Measurements from ENCODE around the gene SNX21.
A peak's percentile ranks its signal among the peaks of the same experiment; 100 is the strongest.

SNX21 gene

DNA sequence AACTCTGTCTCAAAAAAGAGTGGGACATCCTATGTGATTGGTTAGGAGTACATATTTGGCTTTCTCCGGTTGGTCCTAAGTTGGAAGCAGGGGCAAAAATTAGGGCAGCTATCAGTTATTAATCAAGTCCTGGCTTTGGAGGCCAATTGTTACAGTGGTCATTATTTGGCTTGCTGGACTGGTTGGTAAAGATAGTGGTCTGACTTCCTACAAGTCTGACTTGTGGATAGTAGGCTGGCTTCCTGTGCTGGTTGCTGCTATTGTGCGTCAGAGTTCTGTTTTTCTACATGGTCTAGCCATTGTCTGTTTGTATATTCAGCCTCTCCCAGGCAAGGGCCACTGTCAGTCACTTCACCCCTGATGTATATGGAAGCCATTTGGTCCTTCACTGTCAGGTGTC lies 16.6 kb downstream of the SNX21 start:
- Histone ChIP-seq H3K4me1 (ENCODE audit: control insufficient read depth, insufficient read depth, low read depth, low read length) (peaks cover 6% of the 10 kb centered on the region), H3K27me3 (ENCODE audit: control insufficient read depth in 1 of 2, insufficient read depth in 1 of 2, low read length in 2 of 2) (no peaks in the 10 kb centered on the region), H2BK12ac (ENCODE audit: low read length in 2 of 2) (no peak overlapping the region), H2BK120ac (ENCODE audit: low read depth, low read length) (no peak overlapping the region), H2AFZ (ENCODE audit: low read depth, low read length) (no peak overlapping the region), H3K36me3 (ENCODE audit: control insufficient read depth in 1 of 2, insufficient read depth in 2 of 2, low read depth in 1 of 2, low read length in 2 of 2) (peaks cover 28 to 69% of the 10 kb centered on the region in 2 experiments), H3K27ac (ENCODE audit: low read length, poor library complexity, severe bottlenecking) (no peak overlapping the region), H3K14ac (ENCODE audit: low read length in 2 of 2) (no peak overlapping the region), H3K4me3 (ENCODE audit: insufficient read depth in 1 of 2, low read depth in 1 of 2, low read length in 2 of 2) (no peak overlapping the region), H3K4me2 (ENCODE audit: low read length, poor library complexity, severe bottlenecking) (no peak overlapping the region), H3K9me3 (ENCODE audit: control insufficient read depth, low read length) (no peaks in the 10 kb centered on the region), H4K91ac (ENCODE audit: low read length) (no peak overlapping the region), H3K18ac (ENCODE audit: low read depth in 1 of 2, low read length in 2 of 2) (no peak overlapping the region), H4K8ac (ENCODE audit: low read length) (no peak overlapping the region), H3K9ac (ENCODE audit: low read length) (no peak overlapping the region), H2BK5ac (ENCODE audit: low read depth, low read length, poor library complexity, severe bottlenecking) (no peak overlapping the region), H3K4ac (ENCODE audit: low read depth in 1 of 2, low read length in 2 of 2) (no peak overlapping the region), H2AK5ac (ENCODE audit: low read length, severe bottlenecking) (no peak overlapping the region), H3K79me1 (replicated peaks; ENCODE audit: low read length, poor library complexity, severe bottlenecking) (peaks cover 35% of the 10 kb centered on the region), H3K23ac (ENCODE audit: low read length in 2 of 2) (no peak overlapping the region), H2BK15ac (ENCODE audit: low read depth, poor library complexity, severe bottlenecking) (no peak overlapping the region)
- DNase-seq, result no peak
- WGBS, result 97% methylated on average over 2 of the region's 2 CpGs

GRCh38 chr20:45850926-45851325 lies 17.3 kb downstream of the SNX21 start:
- peaks cover 8% of the 10 kb centered on the region for H3K4me1 ChIP-seq (ENCODE audit: control insufficient read depth, insufficient read depth, low read depth, low read length)
- H2BK5ac ChIP-seq (ENCODE audit: low read depth, low read length, poor library complexity, severe bottlenecking), result no peak overlapping the region
- H3K23ac ChIP-seq (ENCODE audit: low read length in 2 of 2), result no peak overlapping the region
- no peaks in the 10 kb centered on the region for H3K9me3 ChIP-seq (ENCODE audit: control insufficient read depth, low read length)
- H4K8ac ChIP-seq (ENCODE audit: low read length), result peak overlapping the region; percentile 41
- no peak overlapping the region for H2BK12ac ChIP-seq (ENCODE audit: low read length in 2 of 2)
- no peak overlapping the region for H3K9ac ChIP-seq (ENCODE audit: low read length)
- no peak overlapping the region for H2AFZ ChIP-seq (ENCODE audit: low read depth, low read length)
- 96% methylated on average over 1 of the region's 1 CpG for WGBS
- H3K4me2 ChIP-seq (ENCODE audit: low read length, poor library complexity, severe bottlenecking), result no peak overlapping the region
- H3K79me1 ChIP-seq (replicated peaks; ENCODE audit: low read length, poor library complexity, severe bottlenecking), result peaks cover 35% of the 10 kb centered on the region
- no peak for DNase-seq
- no peak overlapping the region for H3K27ac ChIP-seq (ENCODE audit: low read length, poor library complexity, severe bottlenecking)
- H2BK120ac ChIP-seq (ENCODE audit: low read depth, low read length), result no peak overlapping the region
- H2AK5ac ChIP-seq (ENCODE audit: low read length, severe bottlenecking), result no peak overlapping the region
- no peak overlapping the region for H2BK15ac ChIP-seq (ENCODE audit: low read depth, poor library complexity, severe bottlenecking)
- H3K4me3 ChIP-seq (ENCODE audit: insufficient read depth in 1 of 2, low read depth in 1 of 2, low read length in 2 of 2), result no peak overlapping the region
- H3K4ac ChIP-seq (ENCODE audit: low read depth in 1 of 2, low read length in 2 of 2), result peak overlapping the region in 1 of 2 experiments; percentile 35
- H3K18ac ChIP-seq (ENCODE audit: low read depth in 1 of 2, low read length in 2 of 2), result no peak overlapping the region
- no peaks in the 10 kb centered on the region for H3K27me3 ChIP-seq (ENCODE audit: control insufficient read depth in 1 of 2, insufficient read depth in 1 of 2, low read length in 2 of 2)
- no peak overlapping the region for H3K14ac ChIP-seq (ENCODE audit: low read length in 2 of 2)
- no peak overlapping the region for H4K91ac ChIP-seq (ENCODE audit: low read length)
- H3K36me3 ChIP-seq (ENCODE audit: control insufficient read depth in 1 of 2, insufficient read depth in 2 of 2, low read depth in 1 of 2, low read length in 2 of 2), result peaks cover 21 to 64% of the 10 kb centered on the region in 2 experiments

- peaks cover 33% of the 10 kb centered on the region for H3K79me1 ChIP-seq (replicated peaks; ENCODE audit: low read length, poor library complexity, severe bottlenecking)
- H3K14ac ChIP-seq (ENCODE audit: low read length in 2 of 2), result no peak overlapping the region
- H3K27ac ChIP-seq (ENCODE audit: low read length, poor library complexity, severe bottlenecking), result no peak overlapping the region
- no peak overlapping the region for H3K9ac ChIP-seq (ENCODE audit: low read length)
- H2AFZ ChIP-seq (ENCODE audit: low read depth, low read length), result no peak overlapping the region
- no peak overlapping the region for H2BK5ac ChIP-seq (ENCODE audit: low read depth, low read length, poor library complexity, severe bottlenecking)
- H3K27me3 ChIP-seq (ENCODE audit: control insufficient read depth in 1 of 2, insufficient read depth in 1 of 2, low read length in 2 of 2), result no peaks in the 10 kb centered on the region
- H2BK12ac ChIP-seq (ENCODE audit: low read length in 2 of 2), result no peak overlapping the region
- H2AK5ac ChIP-seq (ENCODE audit: low read length, severe bottlenecking), result no peak overlapping the region
- peaks cover 21 to 58% of the 10 kb centered on the region in 2 experiments for H3K36me3 ChIP-seq (ENCODE audit: control insufficient read depth in 1 of 2, insufficient read depth in 2 of 2, low read depth in 1 of 2, low read length in 2 of 2)
- H3K9me3 ChIP-seq (ENCODE audit: control insufficient read depth, low read length), result no peaks in the 10 kb centered on the region
- no peak overlapping the region for H2BK15ac ChIP-seq (ENCODE audit: low read depth, poor library complexity, severe bottlenecking)
- DNase-seq, result no peak
- H3K18ac ChIP-seq (ENCODE audit: low read depth in 1 of 2, low read length in 2 of 2), result no peak overlapping the region
- H3K4ac ChIP-seq (ENCODE audit: low read depth in 1 of 2, low read length in 2 of 2), result no peak overlapping the region
- peaks cover 13% of the 10 kb centered on the region for H3K4me1 ChIP-seq (ENCODE audit: control insufficient read depth, insufficient read depth, low read depth, low read length)
- H4K8ac ChIP-seq (ENCODE audit: low read length), result no peak overlapping the region
- H2BK120ac ChIP-seq (ENCODE audit: low read depth, low read length), result no peak overlapping the region
- H3K4me3 ChIP-seq (ENCODE audit: insufficient read depth in 1 of 2, low read depth in 1 of 2, low read length in 2 of 2), result no peak overlapping the region
- H3K23ac ChIP-seq (ENCODE audit: low read length in 2 of 2), result no peak overlapping the region
- no peak overlapping the region for H3K4me2 ChIP-seq (ENCODE audit: low read length, poor library complexity, severe bottlenecking)
- no peak overlapping the region for H4K91ac ChIP-seq (ENCODE audit: low read length)
These were observed 17.9 kb downstream of the SNX21 start for GRCh38 chr20:45851501-45851900.

DNA sequence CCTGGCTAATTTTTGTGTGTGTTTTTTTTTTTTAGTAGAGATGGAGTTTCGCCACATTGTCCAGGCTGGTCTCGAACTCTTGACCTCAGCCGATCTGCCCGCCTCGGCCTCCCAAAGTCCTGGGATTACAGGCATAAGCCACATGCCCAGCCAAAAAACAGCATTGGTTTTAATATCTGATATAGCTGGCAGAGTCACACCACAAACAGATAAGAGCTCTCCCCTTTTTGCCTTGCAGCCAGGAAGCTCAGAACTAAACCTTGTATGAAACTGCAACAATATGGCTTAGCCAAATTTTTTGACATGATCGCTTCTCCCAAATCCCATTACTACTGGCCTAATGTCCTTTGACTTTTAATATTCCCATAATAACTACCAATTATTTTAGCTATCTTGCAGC lies 18.7 kb downstream of the SNX21 start:
- WGBS, result 99% methylated on average over 6 of the region's 6 CpGs
- H3K14ac ChIP-seq (ENCODE audit: low read length in 2 of 2), result no peak overlapping the region
- no peak overlapping the region for H3K4me3 ChIP-seq (ENCODE audit: insufficient read depth in 1 of 2, low read depth in 1 of 2, low read length in 2 of 2)
- H3K4ac ChIP-seq (ENCODE audit: low read depth in 1 of 2, low read length in 2 of 2), result no peak overlapping the region
- DNase-seq, result no peak
- H2BK5ac ChIP-seq (ENCODE audit: low read depth, low read length, poor library complexity, severe bottlenecking), result no peak overlapping the region
- H3K23ac ChIP-seq (ENCODE audit: low read length in 2 of 2), result no peak overlapping the region
- no peak overlapping the region for H2BK120ac ChIP-seq (ENCODE audit: low read depth, low read length)
- no peak overlapping the region for H3K27ac ChIP-seq (ENCODE audit: low read length, poor library complexity, severe bottlenecking)
- H3K4me2 ChIP-seq (ENCODE audit: low read length, poor library complexity, severe bottlenecking), result no peak overlapping the region
- peaks cover 16% of the 10 kb centered on the region for H3K4me1 ChIP-seq (ENCODE audit: control insufficient read depth, insufficient read depth, low read depth, low read length)
- H4K8ac ChIP-seq (ENCODE audit: low read length), result no peak overlapping the region
- no peaks in the 10 kb centered on the region for H3K9me3 ChIP-seq (ENCODE audit: control insufficient read depth, low read length)
- no peak overlapping the region for H2AFZ ChIP-seq (ENCODE audit: low read depth, low read length)
- H2BK15ac ChIP-seq (ENCODE audit: low read depth, poor library complexity, severe bottlenecking), result no peak overlapping the region
- H3K36me3 ChIP-seq (ENCODE audit: control insufficient read depth in 1 of 2, insufficient read depth in 2 of 2, low read depth in 1 of 2, low read length in 2 of 2), result peaks cover 21 to 51% of the 10 kb centered on the region in 2 experiments
- H3K18ac ChIP-seq (ENCODE audit: low read depth in 1 of 2, low read length in 2 of 2), result no peak overlapping the region
- peaks cover 33% of the 10 kb centered on the region for H3K79me1 ChIP-seq (replicated peaks; ENCODE audit: low read length, poor library complexity, severe bottlenecking)
- H2AK5ac ChIP-seq (ENCODE audit: low read length, severe bottlenecking), result no peak overlapping the region
- H3K27me3 ChIP-seq (ENCODE audit: control insufficient read depth in 1 of 2, insufficient read depth in 1 of 2, low read length in 2 of 2), result no peaks in the 10 kb centered on the region
- H3K9ac ChIP-seq (ENCODE audit: low read length), result no peak overlapping the region
- no peak overlapping the region for H2BK12ac ChIP-seq (ENCODE audit: low read length in 2 of 2)
- H4K91ac ChIP-seq (ENCODE audit: low read length), result no peak overlapping the region

Measured in mesenchymal stem cell (in vitro differentiated cells and primary cell).